B cell (primary cell): ENCODE measurements around the gene PACRG. TPM values are rescaled to one million over a fixed set of nuclear protein-coding genes. Genes with fewer than 3 reads are reported as not detected.

Source experiments
- ATAC-seq: fragments of 200-7000 bp; cut with Tn5 transposase; one replicate; pipeline ENCODE4 v1.10.0; 2021; ENCODE audit warnings: low read depth, mild to moderate bottlenecking, moderate number of reproducible peaks, moderate library complexity
- CTCF ChIA-PET: fragments of 350-600 bp; sonication (Branson Sonifier 250); formaldehyde crosslinking; loops from one replicate; lab custom pipeline; 2021; ENCODE audit warnings: antibody characterized with exemption, inconsistent platforms; lab: Charles Lee
- POLR2A ChIA-PET: fragments of 350-600 bp; sonication (Branson Sonifier 250); formaldehyde crosslinking; loops from one replicate; lab custom pipeline; 2021; ENCODE audit warnings: antibody characterized with exemption; lab: Charles Lee
- DNase-seq: peaks from one replicate; pipeline ENCODE4 v3.0.0; 2013
- H2AFZ ChIP-seq: 2 replicates; pipeline ENCODE4 v1.6.1; 2012; ENCODE audit warnings: mild to moderate bottlenecking, low read depth, low read length; ENCODE audit not compliant: insufficient read depth, poor library complexity, severe bottlenecking
- H3K27ac ChIP-seq, 2 donors: 1 replicate in 1 of 2; 2 replicates in 1 of 2; pipeline ENCODE4 v1.5.1; 2012 to 2013; ENCODE audit warnings: low read length in 2 of 2, mild to moderate bottlenecking in 2 of 2, moderate library complexity in 1 of 2
- H3K27me3 ChIP-seq, 4 experiments: fragments of 200-600 bp in 1 of 4; sonication (generic) in 1 of 4; replicated peaks in 1 of 4; 1 replicate in 2 of 4; 2 replicates in 2 of 4; pipeline versions ENCODE4 v1.6.1 to v1.7.0; 2013 to 2016; ENCODE audit warnings: low read length in 3 of 4, mild to moderate bottlenecking in 2 of 4, mixed read lengths in 1 of 4, moderate library complexity in 1 of 4; ENCODE audit not compliant: insufficient read depth in 4 of 4, control insufficient read depth in 3 of 4; ENCODE audit errors: control extremely low read depth in 1 of 4
- H3K36me3 ChIP-seq, 2 experiments: replicated peaks in 1 of 2; 1 replicate in 1 of 2; 2 replicates in 1 of 2; pipeline versions ENCODE4 v1.6.1 to v1.7.1; 2013; ENCODE audit warnings: low read length in 1 of 2; ENCODE audit not compliant: insufficient read depth in 2 of 2, control insufficient read depth in 1 of 2; ENCODE audit errors: control extremely low read depth in 1 of 2, extremely low read depth in 1 of 2
- H3K4me1 ChIP-seq, 2 donors: fragments of 200-600 bp in 1 of 2; sonication (generic) in 1 of 2; 1 replicate in 1 of 2; 2 replicates in 1 of 2; pipeline versions ENCODE4 v1.5.1 to v1.6.1; 2013 to 2017; ENCODE audit warnings: low read length in 2 of 2; ENCODE audit not compliant: control insufficient read depth in 2 of 2, insufficient read depth in 2 of 2
- H3K4me2 ChIP-seq: replicated peaks from 2 replicates; pipeline ENCODE3; 2012; ENCODE audit warnings: mild to moderate bottlenecking, low read depth, low read length; ENCODE audit not compliant: poor library complexity, severe bottlenecking
- H3K4me3 ChIP-seq, 5 experiments: fragments of 200-600 bp in 1 of 5; sonication (generic) in 1 of 5; 1 replicate in 3 of 5; 2 replicates in 2 of 5; pipeline versions ENCODE4 v1.5.1 to v1.7.0; 2011 to 2016; ENCODE audit warnings: low read length in 4 of 5, mild to moderate bottlenecking in 4 of 5, low read depth in 2 of 5, control low read depth in 1 of 5, moderate library complexity in 1 of 5; ENCODE audit not compliant: insufficient read depth in 1 of 5; ENCODE audit errors: control extremely low read depth in 1 of 5, extremely low read depth in 1 of 5
- H3K79me2 ChIP-seq: fragments of 200-600 bp; sonication (generic); one replicate; pipeline ENCODE4 v1.6.0; 2016; ENCODE audit warnings: low read length; ENCODE audit not compliant: control insufficient read depth, insufficient read depth
- H3K9ac ChIP-seq: fragments of 200-600 bp; sonication (generic); 2 replicates; pipeline ENCODE4 v1.6.1; 2017; ENCODE audit warnings: mild to moderate bottlenecking, low read length, moderate library complexity
- H3K9me3 ChIP-seq, 3 donors: one replicate each; pipeline versions ENCODE4 v1.6.1 to v1.7.1; 2013; ENCODE audit warnings: low read length in 2 of 3; ENCODE audit not compliant: control insufficient read depth in 2 of 3, insufficient read depth in 1 of 3; ENCODE audit errors: control extremely low read depth in 1 of 3
- H4K20me1 ChIP-seq: 2 replicates; pipeline ENCODE4 v1.6.0; 2012; ENCODE audit warnings: mild to moderate bottlenecking, low read length; ENCODE audit not compliant: insufficient read depth, control insufficient read depth, poor library complexity, severe bottlenecking
- H3K27ac Mint-ChIP-seq: one replicate; pipeline ENCODE4 v1.8.0; 2021; ENCODE audit warnings: mixed read lengths
- H3K27me3 Mint-ChIP-seq: one replicate; pipeline ENCODE4 v1.8.0; 2021; ENCODE audit warnings: mixed read lengths
- H3K4me1 Mint-ChIP-seq: one replicate; pipeline ENCODE4 v1.8.0; 2021; ENCODE audit warnings: mixed read lengths
- H3K4me3 Mint-ChIP-seq: one replicate; pipeline ENCODE4 v1.8.0; 2021; ENCODE audit warnings: mixed read lengths
- H3K9me3 Mint-ChIP-seq: one replicate; pipeline ENCODE4 v1.8.0; 2022; ENCODE audit warnings: mixed read lengths; ENCODE audit not compliant: insufficient read depth
- CTCF ChIP-seq: fragments of 200-600 bp; IDR thresholded peaks from one replicate; pipeline ENCODE4 v1.8.0; 2022; ENCODE audit warnings: antibody characterized with exemption, mild to moderate bottlenecking
- EZH2 ChIP-seq: IDR thresholded peaks from 2 replicates; pipeline ENCODE4 v1.6.1; 2012; ENCODE audit warnings: borderline replicate concordance, low read depth, mild to moderate bottlenecking, moderate library complexity, low read length; ENCODE audit not compliant: insufficient read depth, poor library complexity, severe bottlenecking
- intact Hi-C: fragments of 100-400 bp; cut with micrococcal nuclease; formaldehyde crosslinking; loops from one replicate; pipeline ENCODE4 v1.10.0; 2022
- polyA plus RNA-seq: library from polyadenylated mRNA; depleted of rRNA; stranded (reverse); fragments of >200 nt; gene quantifications from 2 replicates; pipeline ENCODE4 v1.2.3, GENCODE V29; 2012
- total RNA-seq, 2 donors: library from RNA; stranded (reverse); fragments of 120-200 nt in 1 of 2; gene quantifications; 1 replicate in 1 of 2; 2 replicates in 1 of 2; pipeline versions ENCODE4 v1.2.3 to v1.2.4, GENCODE V29; 2013 to 2022

PACRG gene
- total and polyA plus RNA-seq, 2 donors (not counting 1 experiment from before 2014, with no cell fraction given) = not detected

- CTCF ChIA-PET = no interaction called here
These were observed 23.6 kb downstream of the PACRG start for GRCh38 chr6:162751211-162751859.

GRCh38 chr6:162753775-162754174 is 26.0 kb downstream of the PACRG start:
- Histone ChIP-seq H3K27me3 (no peaks in the 10 kb centered on the region), H3K79me2 (no peaks in the 10 kb centered on the region), H3K36me3 (no peaks in the 10 kb centered on the region), H3K4me3 (no peak overlapping the region), H3K9ac (no peak overlapping the region), H3K4me2 (no peak overlapping the region), H3K9me3 (no peaks in the 10 kb centered on the region), H3K4me1 (no peaks in the 10 kb centered on the region), H2AFZ (no peak overlapping the region), H4K20me1 (no peaks in the 10 kb centered on the region), H3K27ac (no peak overlapping the region)
- Mint-ChIP-seq H3K27me3 (no peaks in the 10 kb centered on the region), H3K4me3 (no peak overlapping the region), H3K4me1 (no peaks in the 10 kb centered on the region), H3K9me3 (no peaks in the 10 kb centered on the region), H3K27ac (no peak overlapping the region)
- intact Hi-C loops = no loop called here
- ATAC-seq (no peak), DNase-seq (no peak)
- ChIA-PET CTCF (no interaction called here), POLR2A (no interaction called here)
- no peak for TF ChIP-seq CTCF
- TF ChIP-seq EZH2 = no peak

More at GRCh38 chr6:162751211-162751859, 23.6 kb downstream of the PACRG start:
- Histone ChIP-seq H4K20me1 (no peaks in the 10 kb centered on the region), H3K4me1 (no peaks in the 10 kb centered on the region), H3K9ac (no peak overlapping the region), H3K9me3 (no peaks in the 10 kb centered on the region), H3K79me2 (no peaks in the 10 kb centered on the region), H3K4me2 (no peak overlapping the region), H3K27me3 (no peaks in the 10 kb centered on the region), H3K4me3 (no peak overlapping the region), H2AFZ (no peak overlapping the region), H3K36me3 (no peaks in the 10 kb centered on the region), H3K27ac (no peak overlapping the region)
- Mint-ChIP-seq H3K9me3 (no peaks in the 10 kb centered on the region), H3K27ac (no peak overlapping the region), H3K4me3 (no peak overlapping the region), H3K27me3 (no peaks in the 10 kb centered on the region), H3K4me1 (no peaks in the 10 kb centered on the region)
- POLR2A ChIA-PET = no interaction called here
- ATAC-seq = no peak
- TF ChIP-seq CTCF (no peak), EZH2 (no peak)
- intact Hi-C loops = no loop called here
- DNase-seq = no peak
